CD4-positive, alpha-beta T cell treated with Interleukin-4 for 1 hour (primary cell): ENCODE measurements around the gene ZNG1C.
"Not testable (repeated sequence)": the region's sequence is repeated elsewhere in the genome, so short reads cannot be mapped to it uniquely, and the experiment has no call there.

Experiments
- DNase-seq, 2 donors: peaks; one replicate each; pipeline ENCODE4 v3.0.0-alpha.2; 2020 to 2022

The ZNG1C gene

DNA sequence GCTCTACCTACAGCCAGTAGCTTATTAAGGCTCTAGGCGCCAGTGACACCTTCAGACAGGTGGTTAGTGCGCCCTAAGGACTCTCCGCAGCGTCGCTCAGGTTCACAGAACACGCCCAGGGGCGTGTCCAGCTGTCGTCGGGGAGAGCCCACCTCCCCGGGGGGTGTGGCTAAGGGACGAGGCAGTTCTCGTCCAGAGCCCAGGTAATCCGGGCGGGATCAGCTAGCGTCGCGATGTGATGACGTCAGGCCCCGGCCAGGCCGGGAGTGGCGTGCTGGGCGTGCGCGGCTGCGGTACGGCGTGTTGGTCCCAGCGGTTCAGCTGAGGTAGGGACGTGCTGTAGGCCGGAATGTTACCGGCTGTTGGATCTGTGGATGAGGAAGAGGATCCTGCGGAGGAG lies at the start of gene ZNG1C:
Gene ZNG1C, plus strand, starts transcription at position 301 of the 400 bp plus-strand sequence. Its CDS starts 49 bp downstream, at position 350.
- DNase-seq = not testable (repeated sequence)

DNA sequence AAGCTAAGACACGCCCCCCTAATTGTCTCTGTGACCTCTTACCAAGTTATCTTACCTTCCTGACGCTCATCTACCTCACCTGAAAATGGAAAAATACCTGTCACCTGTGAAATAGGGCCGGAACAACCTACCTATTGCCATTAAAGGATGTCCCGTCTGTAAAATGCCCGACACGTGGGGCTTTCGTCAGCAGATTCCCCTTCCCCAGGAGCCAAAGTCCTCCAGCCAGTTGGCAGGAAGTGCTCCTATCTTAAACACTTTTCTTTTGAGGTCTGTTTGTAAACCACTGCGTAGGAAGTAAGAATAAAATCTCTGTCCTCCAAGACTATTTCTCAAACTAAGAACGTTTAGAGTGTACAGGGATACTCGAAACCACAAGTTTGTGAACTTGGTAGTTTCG lies 654 bp downstream of the ZNG1C start:
- DNase-seq = not testable (repeated sequence)

DNA sequence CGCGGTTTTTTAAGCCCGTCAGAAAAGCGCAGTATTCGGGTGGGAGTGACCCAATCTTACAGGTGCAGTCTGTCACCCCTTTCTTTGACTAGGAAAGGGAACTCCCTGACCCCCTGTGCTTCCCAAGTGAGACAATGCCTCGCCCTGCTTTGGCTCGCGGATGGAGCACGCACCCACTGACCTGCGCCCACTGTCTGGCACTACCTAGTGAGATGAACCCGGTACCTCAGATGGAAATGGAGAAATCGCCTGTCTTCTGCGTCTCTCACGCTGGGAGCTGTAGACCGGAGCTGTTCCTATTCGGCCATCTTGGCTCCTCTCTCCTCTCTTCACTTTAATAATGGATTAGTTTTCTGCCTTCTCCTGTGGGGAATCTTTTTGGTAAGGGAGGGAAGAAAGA lies 39.3 kb downstream of the ZNG1C start:
- not testable (repeated sequence) for DNase-seq

DNA sequence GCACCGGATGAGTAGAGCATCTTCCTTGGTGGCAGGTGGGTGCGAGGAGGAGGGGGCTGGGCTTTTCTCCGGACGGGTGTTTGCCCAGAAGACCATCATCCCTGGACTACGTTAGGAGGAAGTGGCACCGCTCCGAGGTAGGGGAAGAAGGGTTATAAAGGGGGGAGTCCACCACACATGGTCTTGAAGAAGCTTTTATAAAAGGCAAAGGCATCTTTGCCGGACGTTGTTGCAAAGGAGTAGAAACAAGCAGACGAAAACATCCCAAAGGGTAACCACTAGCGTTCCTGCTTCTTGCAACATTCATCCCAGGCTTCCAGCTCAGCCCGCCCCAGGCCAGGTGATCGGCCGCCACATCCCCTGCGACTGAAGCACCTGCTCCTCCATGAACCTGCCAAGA lies 60.8 kb downstream of the ZNG1C start, which contains the start of gene FOXD4L3:
Gene FOXD4L3, plus strand, starts transcription at position 301 of the 400 bp plus-strand sequence. Its CDS starts 85 bp downstream, at position 386.
- not testable (repeated sequence) for DNase-seq

DNA sequence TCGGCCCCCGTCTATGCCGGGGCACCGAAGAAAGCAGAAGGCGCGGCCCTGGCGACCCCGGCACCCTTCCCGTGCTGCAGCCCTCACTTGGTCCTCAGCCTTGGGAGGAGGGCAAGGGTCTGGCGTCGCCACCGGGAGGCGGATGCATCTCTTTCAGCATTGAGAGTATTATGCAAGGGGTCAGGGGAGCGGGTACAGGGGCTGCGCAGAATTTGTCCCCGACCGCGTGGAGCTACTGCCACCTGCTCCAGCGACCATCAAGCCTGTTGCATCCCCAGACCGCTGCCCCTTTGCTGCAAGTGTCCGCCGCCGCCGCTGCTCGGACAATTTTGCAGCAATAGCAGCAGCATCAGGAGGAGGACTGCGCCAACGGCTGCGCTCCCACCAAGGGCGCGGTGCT lies 62.0 kb downstream of the ZNG1C start:
- DNase-seq = not testable (repeated sequence)

DNA sequence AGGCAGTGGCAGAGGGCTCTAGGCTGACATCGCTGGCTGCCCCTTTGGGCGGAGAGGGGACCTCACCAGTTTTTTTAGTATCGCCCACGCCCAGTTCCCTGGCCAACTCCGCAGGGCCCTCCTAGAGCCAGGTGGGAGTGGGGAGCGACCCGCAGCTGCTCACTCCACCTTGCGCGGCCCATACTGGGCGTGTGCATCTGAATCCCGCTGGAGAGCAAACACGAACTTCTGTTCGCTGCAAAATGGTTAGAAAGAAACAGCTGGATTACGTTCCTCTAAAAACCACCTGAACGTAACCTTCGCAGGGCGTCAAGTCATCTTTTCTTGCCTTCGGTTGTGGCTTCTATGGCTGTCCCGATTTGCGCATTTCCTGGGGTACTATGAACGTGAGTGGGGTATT lies 62.4 kb downstream of the ZNG1C start:
- DNase-seq = not testable (repeated sequence)

DNA sequence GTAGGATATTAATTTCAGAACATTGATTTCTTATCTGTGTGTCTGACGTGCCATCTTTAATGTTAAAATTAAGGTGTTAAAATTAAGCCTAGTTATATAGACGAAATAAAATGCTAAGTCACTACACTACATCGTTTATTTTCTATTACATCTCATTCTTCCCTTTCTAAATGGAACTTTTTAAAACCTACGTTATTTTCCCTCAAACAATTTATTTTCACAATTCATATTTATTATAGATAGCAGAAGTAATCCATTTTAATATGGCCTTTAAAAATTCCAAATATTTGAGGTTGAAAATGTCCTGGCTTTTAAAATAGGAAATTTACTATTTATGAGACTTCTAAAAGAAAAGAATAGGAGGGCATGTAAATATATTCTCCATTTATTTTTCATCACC lies 63.0 kb downstream of the ZNG1C start:
- not testable (repeated sequence) for DNase-seq

DNA sequence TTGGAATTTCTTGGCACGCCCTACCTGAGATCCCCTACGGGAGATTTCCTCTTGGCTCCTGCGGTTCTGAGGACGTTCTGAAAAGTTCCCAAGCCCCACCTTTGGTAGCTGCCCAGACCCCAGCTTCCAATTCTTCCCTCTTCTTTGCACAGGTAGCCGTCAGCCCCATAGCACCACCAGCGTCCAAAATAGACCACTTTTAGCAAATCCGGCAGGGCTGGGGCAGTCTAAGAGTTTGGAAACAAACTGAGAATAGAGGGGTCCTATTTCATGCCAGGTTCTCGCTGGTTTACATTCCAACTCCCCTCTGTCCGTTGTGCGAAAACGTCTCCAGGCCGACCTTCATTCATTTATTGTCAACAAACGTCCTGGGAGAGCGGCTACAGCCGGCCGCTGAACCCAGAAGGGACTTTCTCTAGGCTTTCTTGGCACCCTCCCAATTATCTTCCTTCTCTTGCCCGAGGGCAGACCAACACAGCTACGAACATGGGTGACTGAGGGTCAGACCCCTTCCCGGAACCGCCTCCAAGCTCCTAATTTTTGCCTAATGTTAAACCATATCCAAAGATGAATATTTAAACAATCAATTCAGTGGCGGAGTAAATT lies 64.0 kb downstream of the ZNG1C start:
- DNase-seq = not testable (repeated sequence)

DNA sequence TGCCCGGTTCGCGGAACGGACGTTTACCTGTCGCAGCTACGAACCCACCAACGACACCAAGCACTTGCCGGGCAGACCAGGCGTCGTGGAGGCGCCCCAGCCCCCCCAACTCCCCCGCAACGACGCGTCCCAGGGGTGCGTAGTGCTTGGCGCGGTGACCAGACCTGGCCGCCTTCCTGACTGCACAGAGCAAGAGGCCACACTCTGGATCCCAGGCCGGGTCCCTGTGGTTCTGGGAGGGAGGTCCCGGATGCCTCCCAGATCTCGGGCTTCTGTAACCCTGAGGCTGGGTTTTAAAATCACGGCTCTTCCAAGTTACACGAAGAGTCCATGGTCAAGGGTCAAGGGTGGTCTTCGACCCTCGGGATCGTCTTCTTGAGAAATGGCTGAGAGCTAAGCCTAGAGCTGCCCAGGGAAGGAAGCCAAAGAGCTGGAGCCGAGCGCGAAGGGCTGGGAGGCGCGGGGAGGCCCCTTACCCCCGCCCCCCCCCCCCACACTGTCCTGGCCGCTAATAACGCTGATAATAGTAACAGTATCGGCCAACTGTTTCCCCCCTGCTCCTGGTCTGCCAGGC lies 64.7 kb downstream of the ZNG1C start:
- DNase-seq = not testable (repeated sequence)

DNA sequence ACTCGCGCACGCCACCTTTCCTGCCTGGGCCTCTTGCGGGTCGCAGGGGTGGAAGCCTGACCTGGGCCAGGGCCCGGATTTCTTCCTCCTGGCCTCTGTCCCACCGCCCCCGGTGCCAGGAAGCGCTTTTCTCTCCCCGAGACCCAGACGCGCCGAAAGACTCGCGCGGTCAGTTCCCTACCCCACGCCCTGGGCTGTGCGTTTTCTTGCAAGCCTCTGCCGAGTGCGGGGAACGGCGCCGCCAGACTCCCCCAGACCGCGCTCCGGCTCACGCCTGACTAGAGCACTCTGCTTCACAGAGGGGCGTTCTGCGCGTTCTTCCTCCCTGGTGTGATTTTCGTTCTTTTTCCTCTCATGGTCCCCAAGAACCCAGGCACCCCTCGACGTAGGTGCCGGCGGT lies 65.3 kb downstream of the ZNG1C start:
- DNase-seq = not testable (repeated sequence)

DNA sequence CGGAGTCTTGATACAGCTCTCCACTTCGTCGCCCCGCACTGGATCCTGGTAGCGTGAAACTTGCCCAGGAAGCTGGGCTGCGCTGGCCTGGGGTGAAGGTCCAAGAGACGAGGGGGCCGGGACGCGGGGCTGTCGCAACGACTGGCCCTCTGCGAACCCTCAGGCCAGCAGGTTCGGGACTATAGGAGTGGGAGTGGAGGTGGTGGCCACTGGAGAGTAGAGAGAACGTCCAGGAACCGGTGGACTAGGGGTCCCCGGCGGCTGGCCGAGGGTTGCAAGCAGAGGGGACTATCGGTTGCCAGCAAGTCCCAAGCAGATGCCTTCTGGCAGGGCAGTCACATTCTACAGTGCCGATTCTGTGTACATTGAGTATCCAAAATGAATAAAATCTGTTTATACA lies 65.9 kb downstream of the ZNG1C start:
- not testable (repeated sequence) for DNase-seq

DNA sequence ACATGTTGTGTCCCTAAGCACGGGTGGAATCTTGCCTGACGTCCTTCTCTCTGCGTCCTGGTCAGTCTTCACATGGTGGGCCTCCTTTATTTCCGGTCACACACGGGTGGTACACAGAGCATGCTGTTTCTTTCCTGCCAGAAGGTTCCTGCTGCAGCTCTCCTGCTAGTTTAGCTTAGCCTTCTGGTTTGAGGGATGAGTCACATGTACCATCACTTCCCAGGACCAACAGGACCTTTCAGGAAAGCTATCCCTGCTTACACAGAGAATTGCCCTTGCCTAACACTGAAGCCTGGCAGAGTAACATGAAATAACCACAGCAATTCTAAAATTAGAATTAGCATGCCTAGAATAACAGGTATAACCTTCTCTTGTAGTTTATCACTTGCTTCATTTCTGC lies 69.4 kb downstream of the ZNG1C start:
- not testable (repeated sequence) for DNase-seq

DNA sequence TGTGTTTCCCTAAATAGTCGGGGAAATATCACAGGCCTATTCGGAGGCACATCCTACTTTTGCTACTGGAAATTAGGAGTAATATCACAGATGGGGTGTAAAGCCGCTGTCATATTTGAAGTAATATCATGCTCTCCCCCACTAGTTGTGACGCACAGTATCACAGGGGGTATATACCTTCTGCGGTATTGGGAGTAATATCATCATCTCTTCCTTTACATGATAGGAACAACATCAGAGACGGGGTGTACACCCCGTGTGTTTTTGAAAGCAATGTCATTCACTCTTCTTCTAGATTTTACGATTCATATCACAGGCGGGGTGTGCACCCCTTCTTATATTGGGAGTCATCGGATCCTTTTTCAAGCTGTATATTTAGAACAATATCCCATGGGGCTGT lies 76.4 kb downstream of the ZNG1C start:
- not testable (repeated sequence) for DNase-seq

DNA sequence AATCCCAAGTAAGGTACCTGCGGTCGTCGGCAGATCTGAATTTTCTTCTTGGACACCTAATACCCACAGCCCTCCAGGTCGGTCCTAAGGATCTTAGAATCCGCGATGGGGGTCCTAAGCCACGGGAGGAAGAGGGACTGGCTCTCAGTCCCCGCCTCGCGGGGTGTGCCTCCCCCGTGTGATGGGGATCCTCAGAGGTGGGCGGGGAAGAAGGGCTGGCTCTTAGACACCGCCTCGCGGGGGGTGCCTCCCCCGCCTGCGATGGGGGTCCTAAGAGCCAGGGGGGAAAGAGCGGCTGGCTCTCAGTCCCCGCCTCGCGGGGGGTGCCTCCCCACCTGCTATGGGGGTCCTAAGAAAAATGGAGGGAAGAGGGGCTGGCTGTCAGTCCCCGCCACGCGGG lies 82.0 kb downstream of the ZNG1C start:
- not testable (repeated sequence) for DNase-seq

DNA sequence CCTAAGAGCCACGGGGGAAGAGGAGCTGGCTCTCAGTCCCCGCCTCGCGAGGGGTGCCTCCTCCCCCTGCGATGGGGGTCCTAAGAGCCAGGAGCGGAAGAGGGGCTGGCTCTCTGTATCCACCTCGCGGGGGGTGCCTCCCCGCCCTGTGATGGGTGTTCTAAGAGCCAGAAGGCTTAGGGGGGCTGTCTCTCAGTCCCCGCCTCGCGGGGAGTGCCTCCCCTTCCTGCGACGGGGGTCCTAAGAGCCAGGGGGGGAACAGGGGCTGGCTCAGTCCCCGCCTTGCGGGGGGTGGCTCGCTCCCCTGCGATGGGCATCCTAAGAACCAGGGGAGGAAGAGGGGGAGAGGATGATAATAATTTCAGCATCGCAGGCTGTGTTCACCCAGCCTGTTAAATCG lies 82.7 kb downstream of the ZNG1C start:
- not testable (repeated sequence) for DNase-seq

DNA sequence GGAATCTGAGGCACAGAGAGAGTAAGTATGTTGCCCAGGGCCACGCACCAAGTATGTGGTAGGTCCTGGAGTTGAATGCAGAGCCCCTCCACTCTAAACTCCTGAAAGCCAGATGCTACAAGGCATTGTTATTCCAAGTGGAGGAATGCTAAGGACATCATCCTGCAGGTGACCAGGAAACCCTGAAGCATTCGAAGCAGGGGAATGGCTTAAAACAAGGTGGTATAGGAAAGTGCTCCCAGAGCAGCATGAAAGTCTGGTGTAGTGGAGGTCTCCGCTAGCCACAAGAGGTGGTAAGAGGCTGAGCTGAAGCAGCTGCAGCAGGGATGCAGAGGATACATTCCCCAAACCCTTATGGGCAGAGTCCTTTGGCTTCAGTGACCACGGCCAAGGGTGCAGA lies 87.3 kb downstream of the ZNG1C start:
- DNase-seq = not testable (repeated sequence)

DNA sequence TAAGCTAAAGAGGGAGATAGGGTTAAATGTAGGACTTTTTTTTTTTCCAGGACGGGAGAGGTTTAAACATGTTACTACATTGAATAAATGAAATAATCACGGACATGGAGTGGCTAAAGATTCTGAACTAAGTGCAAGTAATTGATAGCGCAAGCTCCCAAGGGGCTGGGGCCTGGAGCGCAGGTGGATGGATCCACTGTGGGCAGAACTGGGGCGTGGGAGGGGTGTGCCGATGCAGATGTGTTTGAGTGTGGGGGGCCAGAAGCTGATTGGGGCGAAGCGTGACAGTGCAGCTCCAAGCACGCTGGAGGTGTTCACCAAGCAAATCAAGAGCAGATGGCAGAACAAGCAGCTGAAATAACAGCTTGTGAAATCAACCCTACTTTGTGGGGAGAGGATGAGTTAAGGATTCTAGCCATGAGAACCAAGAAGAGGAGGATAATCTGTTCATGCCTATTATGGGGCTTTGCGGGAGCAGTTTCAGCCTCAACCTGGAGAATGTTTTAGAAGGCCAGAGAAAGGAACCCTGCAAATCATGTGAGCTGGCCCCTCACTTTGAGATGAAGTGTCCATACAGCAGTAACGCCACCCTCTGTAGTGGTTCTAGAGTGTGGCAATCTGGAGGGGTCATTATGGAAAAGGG lies 88.9 kb downstream of the ZNG1C start:
- DNase-seq = not testable (repeated sequence)

DNA sequence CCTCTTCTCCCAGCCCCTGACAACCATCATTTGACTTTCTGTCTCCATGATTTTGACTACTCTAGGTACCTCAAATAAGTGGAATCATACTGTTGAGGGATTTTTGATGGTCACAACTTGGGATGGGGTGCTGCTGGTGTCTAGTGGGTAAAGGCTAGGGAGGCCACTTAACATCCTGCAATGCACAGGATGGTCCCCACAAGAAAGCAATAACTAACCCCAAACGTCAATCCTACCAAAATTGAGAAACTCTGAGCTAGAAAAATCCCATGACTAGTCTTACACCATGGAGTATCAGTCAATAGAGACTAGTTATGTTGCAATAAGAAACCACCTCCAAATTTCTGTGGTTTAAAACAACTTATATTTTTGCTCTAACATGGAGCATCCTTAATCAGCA lies 90.3 kb downstream of the ZNG1C start:
- not testable (repeated sequence) for DNase-seq

DNA sequence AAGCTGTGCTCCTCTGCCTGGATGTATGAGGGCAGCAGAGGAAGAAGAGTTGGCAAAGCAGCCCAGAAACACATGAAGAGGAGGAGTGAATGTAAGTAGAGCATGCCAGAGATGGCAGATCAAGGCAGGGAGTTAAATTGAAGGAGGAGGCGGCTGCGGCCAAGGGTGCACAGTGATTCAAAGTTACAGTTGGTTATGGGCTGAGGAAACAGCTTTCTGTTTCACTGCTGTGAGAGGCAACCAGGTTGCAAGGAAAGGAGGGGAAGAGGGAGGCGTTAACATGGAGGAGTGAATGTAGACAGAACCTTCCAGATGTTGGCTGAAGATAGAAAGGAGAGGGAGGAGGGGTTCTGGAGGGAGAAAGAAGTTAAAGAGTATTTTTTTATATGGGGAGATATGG lies 94.2 kb downstream of the ZNG1C start:
- DNase-seq = not testable (repeated sequence)

DNA sequence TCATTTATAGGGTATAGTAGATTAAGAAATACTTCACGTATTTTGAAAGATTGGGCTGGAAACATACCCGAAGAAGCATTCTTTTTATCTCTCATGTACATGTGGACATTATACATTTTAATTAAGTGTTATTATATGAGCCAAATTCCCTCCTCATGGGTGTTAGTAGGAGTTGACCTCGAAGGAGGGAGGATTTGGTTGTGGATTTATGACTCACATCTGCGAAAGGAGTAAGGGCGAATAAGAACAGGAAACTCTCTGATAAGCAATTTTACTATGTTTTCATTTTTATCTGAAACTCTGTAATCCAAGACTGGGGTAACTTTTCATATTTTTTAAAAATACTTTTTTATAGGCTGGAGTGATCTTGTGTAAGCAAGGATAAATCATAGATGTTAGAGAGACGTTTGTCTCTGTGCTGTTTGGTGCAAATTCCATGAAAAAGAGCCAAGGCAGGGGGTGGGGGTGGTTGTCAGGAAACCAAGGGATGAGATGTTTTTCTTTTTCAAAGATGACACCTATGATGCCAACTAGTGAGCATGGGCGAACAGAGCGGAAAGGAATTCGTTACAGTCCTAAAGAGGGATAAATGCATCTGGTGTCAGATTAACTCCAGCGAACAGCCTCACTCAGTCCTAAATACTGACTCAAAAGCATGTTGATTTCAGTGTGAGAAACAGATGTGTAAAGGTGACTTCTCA lies 95.0 kb downstream of the ZNG1C start:
- not testable (repeated sequence) for DNase-seq

DNA sequence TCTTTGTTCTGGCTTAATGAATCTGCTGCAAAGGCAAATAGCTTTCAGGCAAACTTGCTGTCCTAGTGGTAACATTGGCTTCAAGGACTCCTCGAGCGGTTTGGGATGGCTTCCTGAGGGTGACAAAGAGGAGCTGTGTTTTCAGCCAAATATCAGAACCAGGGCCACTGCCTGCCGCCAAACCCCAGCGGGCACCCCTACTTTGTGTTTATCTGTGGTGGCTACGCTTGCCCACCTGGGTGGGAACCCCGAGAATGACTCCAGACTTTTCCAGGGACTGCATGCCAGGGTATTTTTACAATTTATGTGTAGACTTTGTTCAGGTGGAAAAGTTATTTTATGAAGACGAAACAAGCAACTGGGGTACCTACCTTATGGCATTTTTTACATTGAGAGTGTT lies 96.2 kb downstream of the ZNG1C start:
- DNase-seq = not testable (repeated sequence)

DNA sequence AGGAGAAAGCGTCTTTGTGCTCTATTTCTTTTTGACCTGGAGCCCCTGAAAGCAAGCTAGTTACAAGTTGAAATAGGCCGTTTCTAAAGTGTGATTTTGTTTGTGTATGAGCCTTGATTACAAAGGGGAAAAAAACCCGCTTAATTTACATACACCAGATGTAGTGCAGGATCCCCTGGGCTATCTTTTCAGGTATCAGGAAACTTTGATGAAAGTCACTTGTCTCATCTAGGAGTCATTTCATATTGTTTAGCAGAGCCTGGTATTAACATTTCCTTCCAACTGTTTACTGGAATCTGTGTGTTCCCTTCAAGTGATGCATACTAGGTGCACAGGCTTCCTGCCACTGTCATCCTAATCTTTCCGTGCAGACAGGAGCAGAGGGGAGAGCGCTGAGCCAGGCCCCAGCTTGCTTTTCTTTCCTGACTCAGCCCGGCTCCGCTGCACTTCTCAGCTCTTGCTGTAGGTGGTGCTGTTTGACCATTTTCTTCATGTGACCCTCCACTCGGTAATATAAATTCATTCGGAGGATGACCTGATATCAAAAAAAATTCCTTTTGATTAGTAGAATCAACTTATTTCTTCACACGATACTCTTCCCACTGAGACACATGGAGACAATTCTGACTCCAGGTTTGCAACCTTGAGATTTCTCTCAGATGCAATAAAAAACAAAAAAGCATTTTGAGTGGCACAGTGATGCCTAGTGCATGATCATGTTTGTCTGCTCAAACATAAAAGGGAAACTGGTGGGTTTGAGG lies 100.7 kb downstream of the ZNG1C start:
- not testable (repeated sequence) for DNase-seq

DNA sequence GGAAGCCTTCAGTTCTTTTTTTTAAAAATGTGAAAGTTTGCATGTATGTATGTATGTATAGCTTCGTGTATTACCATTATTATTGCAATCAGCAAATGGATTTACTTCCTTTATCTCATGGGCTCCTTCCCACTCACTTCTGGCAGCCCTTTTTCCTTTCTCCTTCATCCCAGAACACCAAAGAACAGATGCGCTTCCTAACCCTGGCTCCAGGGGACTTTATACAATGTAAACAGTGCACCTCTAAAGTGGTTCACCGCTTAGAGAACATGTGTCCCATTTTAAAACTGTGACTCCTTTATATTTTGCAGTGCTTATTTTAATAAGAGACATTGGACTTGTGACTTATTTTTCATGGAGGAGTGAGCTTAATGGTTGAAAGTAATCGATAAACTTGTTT lies 101.5 kb downstream of the ZNG1C start:
- DNase-seq = not testable (repeated sequence)
